Esophagus mucosa (tissue), 1 donor: ENCODE data around the gene DMKN. TPM values are rescaled to one million over a fixed set of nuclear protein-coding genes. Genes with fewer than 3 reads are reported as not detected.

Source experiments
- ATAC-seq: fragments of 200-7000 bp; cut with Tn5 transposase; one replicate; pipeline ENCODE4 v1.9.1; 2020
- total RNA-seq: library from RNA; stranded (reverse); gene quantifications from one replicate; pipeline ENCODE4 v1.2.4, GENCODE V29; 2023
- donor health status: DM: yes; HTN: yes; CAD: no.

DMKN gene, protein sequence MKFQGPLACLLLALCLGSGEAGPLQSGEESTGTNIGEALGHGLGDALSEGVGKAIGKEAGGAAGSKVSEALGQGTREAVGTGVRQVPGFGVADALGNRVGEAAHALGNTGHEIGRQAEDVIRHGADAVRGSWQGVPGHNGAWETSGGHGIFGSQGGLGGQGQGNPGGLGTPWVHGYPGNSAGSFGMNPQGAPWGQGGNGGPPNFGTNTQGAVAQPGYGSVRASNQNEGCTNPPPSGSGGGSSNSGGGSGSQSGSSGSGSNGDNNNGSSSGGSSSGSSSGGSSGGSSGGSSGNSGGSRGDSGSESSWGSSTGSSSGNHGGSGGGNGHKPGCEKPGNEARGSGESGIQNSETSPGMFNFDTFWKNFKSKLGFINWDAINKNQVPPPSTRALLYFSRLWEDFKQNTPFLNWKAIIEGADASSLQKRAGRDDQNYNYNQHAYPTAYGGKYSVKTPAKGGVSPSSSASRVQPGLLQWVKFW
- 406 TPM for total RNA-seq

DNA sequence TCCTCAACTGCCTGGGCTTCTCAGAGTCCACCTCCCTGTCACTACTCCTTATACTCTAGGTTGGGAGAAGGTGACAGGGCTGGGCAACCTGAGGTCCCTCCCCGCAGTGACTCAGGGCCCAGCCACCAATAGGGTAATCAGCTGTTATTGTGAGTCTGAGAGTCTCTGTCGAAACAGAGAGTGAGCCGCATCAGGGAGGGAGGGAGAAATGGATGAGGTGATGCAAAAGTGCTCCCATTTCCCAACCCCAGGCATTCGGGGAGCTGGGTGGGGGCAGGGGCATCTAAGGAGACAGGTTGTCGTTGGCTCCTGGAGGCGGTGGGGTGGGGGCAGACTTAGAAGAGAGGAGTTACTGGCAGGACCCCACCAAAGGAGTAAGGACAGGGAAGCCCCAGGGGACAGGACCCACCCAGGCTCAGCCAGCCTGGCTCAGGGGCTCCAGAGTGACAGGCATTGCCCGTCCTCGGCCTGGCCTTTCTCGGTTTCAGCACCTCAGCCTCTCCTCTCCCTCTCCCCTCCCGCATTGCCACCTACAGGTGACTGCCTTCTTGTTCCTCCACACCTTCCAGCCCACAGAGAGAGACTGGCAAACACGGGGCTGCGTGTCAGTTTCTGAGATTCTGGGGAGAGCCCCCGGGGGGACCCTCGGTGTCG, at the start of gene DMKN:
TSS of gene DMKN (minus strand) at position 22 of the 654 bp plus-strand sequence. CDS start 174 bp downstream, outside the sequence.
- ATAC-seq, result peak; percentile 79

DNA sequence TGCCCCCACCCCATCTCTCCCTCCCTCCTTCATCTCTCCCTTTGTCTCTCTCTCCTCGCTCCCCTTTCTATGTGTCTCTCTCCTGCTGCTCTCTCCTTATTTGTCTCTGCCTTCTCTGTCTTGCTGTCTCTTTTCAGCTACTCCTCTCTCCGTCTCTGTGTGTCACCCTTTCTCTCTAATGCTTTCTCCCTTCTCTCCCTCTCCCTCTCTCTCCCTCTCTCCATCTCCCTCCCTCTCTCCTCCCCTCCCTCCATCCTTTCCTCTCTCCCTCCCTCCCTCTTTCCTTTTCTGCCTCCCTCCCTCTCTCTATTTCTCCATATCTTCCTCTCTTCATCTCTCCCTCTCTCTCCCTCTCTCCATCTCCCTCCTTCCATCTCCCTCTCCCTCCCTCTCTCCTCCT, 49.3 kb upstream of the DMKN start:
- ATAC-seq, result no peak

DNA sequence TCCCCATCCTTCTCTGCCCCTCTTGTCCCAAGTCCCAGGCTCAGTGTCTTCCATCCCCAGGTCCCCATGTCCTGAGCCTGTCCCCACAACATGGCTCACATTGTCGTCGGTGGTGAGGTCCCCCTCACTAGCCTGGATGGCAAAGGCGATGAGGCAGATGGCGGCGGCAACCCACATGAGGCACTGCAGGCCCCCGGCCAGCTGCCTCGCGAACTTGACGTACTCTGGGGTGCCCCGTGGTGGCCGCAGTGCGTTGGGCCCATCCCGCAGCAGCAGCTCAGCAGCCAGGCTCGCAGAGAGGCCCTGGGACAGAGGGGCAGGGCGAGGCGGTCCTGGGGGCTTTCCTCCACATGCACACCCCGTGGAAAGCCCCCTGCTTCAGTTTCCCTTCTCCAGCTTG, 48.9 kb upstream of the DMKN start:
- no peak for ATAC-seq

DNA sequence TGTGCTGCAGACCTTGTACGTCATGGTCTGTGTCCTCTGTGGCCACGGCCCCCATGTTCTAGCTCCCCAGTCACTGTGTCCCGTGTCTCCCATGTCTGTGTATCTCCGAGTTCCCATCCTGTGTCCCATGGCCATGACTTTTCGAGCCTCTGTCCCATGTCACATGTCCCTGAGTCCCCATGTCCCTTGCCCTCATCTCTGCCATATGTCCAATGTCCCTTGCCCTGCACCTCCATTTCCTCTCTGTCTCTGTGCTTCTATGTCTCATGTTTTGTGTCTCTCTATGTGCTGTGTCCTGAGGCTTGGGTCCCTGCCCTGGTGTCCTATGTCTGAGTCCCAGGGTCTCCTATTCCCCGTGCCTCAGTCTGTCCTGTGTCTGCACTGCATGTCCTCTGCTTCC, 48.0 kb upstream of the DMKN start:
- no peak for ATAC-seq

DNA sequence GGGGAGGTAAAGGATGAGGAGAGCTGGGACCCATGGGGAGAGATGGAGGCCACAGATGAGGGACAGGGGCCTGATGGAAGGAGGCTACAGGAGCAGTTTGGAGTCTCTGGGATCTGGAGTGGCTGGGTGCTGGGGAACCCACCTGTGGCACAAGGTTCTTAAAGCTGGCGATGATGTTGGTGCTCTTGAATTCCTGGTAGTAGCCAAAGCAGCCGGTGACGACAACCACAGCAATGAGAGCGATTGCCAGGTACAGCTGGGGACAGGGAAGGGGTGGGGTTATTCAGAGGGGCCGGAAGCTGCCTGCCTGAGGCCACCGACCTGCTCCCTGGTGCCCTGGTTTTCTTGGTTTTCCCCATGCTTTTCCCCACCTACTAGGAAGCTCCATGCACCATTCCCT, 47.2 kb upstream of the DMKN start:
- ATAC-seq, result no peak

DNA sequence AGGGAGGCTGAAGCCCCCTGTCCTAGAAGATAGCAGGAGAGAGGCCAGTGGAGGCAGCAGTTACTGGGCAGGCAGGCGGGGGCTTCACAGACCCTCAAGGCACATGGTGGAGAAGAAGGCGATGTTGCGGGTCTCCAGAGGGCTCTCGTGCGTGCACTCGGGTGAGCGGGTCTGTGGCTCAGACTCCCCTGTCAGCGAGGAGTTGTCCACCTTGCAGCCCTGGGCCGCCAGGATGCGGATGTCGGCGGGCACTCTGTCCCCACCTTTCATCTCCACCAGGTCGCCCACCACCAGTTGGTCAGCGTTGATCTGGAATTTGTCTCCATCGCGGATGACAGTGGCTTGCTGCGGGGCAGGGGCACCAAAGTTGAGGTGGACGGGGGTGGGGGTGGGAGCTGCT, 46.8 kb upstream of the DMKN start:
- ATAC-seq, result no peak

DNA sequence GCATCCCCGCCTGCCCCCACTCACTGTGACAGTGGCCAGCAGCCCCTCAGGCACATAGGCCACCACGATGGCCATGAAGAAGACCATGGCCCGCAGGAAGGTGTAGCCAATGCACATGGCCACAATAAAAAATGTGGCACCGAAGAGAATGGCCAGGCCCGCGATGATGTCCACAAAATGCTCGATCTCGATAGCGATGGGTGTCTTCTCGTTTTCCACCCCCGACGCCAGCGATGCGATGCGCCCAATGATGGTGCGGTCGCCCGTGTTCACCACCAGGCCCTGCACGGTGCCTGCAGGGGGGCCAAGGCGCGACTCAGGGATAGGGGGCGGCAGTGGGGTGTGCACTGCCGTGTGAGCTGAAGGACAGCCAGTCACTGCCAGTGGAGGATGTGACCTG, 46.3 kb upstream of the DMKN start:
- no peak for ATAC-seq

DNA sequence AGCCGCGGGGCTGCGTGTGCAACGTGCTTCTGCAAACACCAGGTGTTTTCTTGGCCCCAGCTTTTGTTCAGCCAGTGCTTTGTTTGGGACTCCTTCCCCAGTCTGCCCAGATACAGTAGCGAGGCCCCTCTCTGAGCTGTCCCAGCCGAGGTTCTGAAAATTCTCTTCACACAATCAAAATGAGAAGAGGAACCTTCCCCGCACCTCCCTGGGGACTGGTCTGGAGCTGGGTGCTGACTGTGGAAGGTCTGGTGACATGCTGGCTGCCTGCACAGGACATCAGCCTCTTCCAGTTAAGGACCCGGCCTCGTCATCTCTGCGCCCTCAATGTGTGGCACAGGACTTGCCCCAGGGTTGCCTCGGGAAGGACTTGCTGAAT, 45.8 kb upstream of the DMKN start:
- ATAC-seq, result no peak

DNA sequence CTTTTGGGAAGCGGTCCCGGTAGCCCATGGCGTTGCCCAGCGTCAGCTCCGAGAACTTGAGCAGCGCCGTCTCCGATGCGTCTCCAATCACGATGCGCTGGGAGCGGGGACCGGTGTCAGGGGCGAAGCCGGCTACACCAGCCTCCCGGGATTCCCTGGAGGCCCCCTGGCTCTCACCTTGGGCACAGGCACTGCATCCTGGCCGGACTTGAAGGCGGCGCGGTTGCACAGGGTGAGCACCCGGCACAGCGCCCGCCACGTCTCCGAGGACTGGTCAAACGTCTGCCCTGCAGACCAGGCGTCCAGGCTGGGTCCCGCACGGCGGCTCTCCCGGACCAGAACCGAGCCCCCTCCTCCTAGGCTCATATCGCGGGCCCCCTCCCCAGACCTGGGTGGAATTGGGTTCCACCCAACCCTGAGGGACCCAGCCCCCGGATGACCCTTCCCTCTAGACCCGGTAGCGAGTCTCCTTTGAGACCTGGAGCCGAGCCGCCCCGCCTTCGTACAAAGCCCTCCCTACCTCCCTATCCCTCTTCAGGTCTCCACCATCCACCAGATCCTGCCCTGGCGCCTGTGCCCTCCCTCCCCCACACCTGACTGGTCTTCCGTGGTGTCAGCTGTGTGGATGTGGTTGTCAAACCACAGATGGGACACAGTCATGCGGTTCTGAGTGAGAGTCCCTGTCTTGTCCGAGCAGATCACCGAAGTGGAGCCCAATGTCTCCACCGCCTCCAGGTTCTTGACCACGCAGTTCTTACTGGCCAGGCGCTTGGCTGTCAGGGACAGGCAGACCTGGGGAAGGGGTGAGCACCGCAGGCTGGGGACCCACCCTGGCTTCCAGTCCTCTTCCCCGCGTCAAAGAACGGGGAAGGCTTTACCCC, 45.2 kb upstream of the DMKN start:
- ATAC-seq, result no peak

DNA sequence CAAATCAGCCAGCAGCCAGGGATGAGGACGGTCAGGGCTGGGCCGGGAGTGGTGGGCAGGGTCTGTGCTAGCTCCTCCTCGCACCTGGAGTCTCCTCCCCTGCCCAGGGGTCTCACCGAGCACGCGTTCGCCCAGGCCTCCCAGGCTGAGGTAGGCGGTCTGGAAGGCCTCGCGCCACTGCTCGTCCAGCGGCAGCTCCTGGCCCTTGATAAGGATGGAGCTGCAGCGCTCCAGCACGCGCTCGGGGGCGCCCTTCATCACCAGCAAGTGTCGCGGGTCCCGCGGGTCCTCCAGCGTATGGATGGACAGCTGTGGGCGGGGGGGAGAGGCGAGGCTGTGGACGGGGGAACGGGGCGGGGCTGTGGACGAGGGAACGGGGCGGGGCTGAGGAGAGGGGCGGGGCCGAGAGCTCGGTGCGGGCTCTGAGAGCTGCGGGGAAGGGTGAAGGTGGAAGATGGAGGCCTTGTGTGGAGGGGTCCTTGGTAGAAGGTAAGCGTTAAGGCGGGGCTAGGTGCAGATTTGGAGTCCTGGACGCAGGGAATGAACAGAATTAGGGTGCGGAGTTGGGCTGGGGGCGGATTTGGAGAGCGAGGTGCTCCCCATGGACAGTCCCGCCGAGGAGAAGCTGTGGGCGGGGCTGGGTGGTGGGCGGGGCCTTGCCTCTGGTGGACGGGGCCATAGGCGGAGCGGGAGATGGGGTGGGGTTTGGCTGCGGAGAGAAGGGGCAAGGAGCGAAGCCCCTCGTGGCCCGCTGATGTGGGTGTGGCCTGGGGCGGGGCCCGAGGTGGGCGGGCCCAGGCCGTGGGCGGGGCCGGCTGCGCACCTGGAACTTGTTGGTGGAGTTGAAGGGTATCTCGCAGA, 44.3 kb upstream of the DMKN start:
- ATAC-seq, result peak; percentile 32

DNA sequence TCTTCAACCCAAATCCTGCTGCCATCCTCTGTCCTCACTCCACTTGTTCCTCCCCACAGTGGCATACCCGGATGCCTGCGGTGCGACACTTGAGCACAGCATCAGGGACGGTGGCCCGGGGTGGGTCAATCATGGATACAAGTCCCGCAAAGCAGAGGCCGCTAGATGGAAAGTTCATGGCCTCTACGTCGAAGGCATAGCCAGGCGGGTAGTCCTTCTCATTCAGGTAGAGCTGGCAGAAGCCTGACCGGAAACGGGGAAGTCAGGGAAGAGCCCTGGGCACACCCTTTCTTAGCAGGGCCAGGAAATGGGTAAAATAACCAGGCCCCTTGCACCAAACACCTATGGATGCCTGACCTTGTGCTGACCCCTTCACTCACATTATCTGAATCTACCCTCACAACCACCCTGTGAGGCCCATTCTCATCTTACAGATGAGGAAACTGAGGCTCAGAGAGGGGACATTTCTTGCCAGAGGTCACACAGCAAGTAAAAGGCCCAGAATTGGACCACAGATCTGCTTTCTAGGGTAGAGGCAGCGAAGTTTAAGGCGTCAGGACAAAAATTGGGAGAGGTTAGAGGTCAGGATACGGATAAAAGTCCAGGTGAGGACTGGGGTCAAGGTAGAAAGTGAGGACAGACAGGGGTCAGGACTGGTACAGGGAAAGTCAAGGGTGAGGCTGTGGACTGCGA, 43.5 kb upstream of the DMKN start:
- ATAC-seq, result no peak

DNA sequence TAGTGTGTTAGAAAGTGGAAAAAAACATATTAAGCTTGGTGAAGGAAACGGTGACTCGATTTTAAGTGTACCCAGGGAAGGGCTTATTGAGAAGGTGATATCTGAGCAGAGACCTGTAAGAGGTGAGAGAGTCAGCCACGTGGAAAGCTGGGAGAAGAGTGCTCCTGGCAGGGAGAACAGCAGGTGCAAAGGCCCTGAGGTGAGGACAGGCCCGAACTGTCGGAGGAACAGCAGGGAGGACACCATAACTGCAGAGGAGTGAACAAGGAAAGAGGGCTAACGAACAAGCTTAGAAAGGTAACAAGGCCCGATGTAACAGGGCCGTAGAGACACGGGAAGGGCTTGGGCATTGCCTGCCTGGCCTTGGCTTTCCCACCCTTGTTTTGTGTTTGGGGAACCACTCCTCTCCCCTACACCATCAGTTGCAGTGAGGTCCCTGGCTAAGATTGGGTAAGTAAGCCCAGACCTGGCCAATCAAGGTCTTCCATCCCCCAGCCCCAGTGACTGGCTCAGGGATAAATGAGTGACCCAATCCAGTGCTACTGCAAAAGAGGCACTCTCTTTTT, 42.7 kb upstream of the DMKN start:
- no peak for ATAC-seq

DNA sequence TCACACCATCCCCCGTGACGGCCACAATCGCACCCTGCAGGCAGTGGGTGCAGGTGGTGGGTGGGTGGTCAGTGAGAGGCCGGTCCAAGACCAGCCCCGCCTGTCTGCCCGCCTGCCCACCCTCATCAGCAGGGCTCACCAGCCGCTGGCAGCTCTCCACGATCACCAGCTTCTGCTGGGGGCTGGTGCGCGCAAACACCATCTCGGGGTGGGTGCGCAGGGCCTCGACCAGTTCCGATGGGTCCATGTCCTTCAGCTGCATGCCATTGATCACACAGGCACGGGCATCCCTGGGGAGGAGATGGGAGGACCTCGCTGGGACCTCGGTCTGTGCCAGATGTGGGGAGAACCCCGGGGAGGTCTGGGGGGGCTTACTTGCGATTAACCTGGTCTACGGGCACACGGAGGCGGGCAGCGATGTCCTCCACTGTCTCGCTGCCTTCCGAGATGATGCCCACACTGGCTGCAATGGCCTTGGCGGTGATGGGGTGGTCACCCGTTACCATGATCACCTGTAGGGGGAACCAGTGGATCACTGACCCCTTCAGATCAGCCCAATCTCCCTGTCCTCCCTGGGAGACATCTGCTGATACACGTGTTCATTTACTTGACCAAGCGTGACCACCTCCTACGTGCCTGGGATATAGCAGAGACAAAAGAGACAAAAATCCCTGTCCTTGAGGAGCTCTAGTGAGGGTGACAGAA, 42.0 kb upstream of the DMKN start:
- ATAC-seq, result no peak

DNA sequence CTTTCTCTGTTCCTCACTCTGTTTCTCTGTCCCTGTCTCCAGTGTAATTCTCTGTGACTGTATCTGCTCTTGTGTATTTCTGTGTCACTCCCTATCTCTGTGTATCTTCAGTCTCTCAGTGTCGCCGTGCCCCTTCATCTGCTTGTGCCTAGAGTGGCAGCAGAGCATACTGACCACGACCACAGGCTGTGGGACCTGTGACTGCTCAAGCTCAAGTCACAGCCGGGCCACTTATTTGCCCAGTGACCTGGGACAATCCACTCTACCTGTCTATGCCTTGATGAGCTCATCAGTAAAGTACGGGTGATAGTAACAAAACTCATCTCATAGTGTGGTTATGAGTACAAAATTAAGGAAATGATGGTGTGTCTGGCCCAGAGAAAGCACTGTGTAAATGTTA, 40.6 kb upstream of the DMKN start:
- no peak for ATAC-seq

DNA sequence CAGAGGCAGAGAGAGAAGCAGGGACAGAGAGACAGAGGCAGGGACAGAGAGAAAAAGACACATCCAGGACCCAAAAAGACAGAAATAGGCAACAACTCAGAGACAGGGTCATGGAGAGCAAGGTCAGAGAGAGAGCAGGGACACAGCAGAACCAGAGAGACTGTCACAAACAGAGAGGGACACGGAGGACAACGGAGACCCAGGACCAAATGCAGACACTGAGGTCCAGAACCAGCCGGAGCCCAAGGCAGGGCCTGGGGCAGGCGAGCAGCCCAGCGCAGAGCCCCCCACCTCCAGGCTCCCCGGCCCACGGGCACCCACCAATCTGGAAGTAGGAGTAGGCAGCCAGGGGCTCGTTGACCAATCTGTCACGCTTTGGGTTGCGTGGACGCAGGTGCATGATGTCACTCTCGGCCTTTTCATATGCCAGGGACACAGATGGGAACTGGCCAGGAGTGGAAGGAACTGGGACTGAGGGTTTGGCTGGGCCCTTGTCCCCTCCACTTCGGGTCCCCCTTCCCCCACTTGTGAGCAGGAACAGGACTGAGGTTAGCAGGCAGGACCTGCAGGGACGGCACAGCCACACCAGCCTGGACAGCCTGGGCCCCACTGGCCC, 40.0 kb upstream of the DMKN start:
- ATAC-seq, result no peak

DNA sequence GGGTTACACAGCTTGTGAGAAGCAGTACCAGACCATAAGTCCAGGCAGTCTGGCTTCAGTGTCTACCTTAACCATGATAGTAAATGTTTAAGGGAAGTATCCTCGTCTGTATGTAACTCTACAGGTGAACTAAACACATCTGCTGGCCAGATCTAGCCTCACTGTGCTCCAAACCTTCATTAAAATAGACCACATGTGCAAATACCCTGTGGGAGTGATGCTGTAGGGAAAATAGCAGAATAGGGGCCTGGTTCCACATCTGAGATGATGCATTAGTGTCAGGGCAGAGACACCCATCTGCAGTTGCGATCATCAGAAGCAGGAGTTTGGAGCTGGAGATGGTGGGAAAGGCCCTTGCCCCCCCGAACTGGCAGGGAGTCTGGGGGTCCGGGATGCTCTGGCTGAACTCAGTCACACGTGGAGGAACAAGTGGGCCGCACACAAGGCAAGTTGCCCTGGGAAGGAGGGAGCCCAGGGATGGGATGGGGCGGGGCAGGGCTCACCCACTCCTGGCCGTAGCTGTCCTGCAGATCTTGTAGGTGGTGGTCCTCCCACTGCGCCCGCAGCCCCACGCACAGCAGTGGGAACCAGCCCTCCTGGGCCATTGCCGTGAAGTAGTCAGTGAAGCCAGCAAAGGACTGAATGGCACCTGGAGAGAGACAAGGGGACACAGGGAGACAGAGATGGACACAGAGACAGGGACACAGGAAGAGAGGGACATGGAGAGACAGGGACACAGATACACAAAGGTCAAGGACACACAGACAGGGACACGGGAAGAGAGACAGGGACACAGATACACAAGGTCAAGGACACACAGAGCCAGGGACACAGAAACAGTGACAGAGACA, 39.3 kb upstream of the DMKN start:
- no peak for ATAC-seq

DNA sequence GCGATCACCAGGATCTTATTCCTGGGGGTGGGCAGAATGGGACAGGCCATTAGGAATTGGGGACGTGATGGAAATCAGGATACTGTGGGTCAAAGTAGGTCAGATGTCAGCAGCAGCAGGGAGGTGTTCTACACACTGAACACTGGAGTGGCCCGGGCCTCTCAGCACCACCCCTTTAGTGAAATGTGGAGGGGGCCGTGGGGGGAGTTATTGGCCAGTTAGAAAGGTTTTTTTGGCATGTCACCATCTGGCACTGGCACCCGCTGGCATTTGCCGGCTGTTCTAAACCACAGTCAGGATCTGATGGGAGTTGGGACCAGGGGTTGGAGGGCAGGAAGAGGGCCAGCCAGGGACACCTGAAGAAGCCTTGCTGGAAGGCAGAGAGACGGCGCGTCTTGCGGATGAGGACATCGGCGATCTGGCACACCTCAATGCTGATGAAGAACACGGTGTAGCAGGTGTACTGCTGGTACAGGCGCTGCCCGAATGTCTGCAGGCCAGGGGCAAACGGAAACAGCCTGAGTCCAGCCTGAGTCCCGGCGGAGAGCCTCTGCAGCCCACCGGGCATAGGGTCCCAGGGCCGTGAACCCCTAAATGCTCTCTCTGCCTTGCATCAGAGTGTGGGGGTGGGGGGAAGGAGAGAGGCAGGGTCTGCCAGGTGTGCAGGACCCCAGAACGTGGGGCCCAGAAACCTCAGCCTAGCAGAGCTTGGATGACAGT, 37.8 kb upstream of the DMKN start:
- ATAC-seq, result no peak

DNA sequence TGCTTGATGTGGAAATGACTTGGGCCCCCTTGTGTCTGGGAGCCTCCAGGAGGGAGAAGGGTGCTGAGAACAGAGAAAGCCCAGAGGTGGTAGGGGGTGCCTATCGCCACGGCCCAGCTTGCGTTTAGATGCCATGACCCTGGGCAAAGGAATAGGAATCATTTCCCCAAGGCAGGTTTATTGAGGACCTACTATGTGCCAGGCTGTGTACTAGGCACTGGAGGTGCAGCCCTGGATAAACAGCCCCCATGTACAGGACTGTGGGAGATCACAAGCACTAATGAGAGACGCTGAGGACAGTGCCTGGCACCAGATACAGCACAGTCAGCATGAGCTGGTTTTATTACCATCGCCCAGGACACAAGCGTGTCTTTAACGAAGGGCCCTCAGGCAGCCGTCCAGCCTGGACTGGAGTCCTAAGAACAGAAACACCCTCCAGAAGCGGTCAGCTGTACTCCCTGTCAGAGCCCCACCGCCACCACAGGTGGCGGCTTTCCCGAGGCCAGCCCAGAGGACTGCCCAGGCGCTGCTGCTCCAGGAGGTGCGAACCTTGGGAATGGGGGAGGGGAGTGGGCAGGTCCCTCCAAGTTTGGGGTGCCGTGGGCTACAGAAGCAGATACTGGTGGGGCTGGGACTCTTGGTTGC, 36.6 kb upstream of the DMKN start:
- no peak for ATAC-seq
